Measurements from ENCODE around the gene GPX3.
A peak's percentile ranks its signal among the peaks of the same experiment; 100 is the strongest.

Gene GPX3

DNA sequence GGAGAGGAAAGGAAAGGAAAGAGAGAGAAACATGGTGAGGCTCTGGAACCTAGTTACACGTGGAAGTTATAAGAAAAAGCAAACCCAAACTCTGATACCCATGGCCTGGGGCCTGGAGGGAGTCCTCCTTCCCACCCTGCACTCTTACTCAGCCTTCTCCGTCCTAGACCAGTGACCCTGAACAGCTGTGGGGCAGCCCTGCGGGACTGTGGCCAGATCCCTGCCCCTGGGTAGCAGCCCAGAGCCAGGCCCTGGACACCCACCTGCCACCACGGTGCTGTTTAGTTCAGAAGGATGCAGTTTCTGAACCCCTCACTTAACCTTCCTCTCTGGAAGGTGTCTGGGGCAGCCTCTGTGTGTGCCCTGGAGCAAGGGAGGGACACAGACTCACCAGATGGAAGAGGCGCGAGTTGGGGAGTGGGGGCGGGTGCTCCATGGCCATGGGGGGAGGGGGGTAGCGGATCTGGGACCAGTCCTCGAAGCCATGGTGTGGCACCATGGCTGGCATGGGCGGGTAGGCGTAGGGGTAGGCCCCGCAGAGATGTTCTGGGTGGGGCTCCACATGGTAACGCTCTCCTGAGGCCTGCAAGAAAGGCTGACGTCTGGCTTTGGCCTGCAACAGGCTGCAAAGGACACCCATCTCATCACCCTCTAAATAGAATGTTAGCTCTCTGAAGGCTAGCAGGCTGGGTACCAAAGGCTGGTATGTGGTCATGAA is 13.0 kb downstream of the GPX3 start:
- DNase-seq (ENCODE audit: low spot score) (no peak), FAIRE-seq (no peak)

DNA sequence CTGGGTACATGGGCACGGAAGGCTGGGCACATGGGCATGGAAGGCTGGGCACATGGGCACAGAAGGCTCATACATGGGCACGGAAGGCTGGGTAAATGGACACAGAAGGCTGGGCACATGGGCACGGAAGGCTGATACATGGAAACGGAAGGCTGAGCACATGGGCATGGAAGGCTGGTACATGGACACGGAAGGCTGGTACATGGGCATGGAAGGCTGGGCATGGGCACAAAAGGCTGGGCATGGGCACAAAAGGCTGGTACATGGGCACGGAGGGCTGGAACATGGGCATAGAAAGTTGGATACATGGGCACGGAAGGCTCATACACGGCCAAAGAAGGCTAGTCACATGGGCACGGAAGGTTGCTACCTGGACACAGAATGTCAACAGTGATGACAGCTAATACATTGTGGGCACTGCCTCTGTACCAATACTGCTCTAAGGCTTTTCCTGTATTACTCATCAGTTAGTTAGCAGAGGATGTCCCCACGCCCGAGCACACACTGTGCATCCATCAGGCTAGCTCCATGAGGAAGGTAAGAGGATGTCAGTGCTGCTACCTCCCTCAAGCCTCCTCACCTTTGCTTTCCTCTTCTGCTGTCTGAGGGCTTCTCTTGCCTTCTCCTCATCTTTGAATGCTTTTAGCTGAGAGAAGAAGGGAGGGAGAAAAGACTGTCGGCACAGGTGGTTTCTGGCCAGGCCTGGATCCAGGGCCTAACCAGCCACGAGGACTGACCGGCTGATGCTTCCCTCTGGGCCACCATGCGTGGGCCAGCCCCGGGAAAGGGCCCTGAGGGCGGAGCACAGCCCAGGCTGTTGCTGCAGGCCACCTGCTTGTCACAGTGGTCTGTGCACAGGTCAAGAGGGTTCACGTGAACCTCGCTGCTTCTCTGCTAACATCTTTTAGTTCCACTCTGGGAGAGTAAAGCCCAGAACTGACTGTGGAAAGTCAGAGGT is 14.3 kb downstream of the GPX3 start:
- DNase-seq (ENCODE audit: low spot score) (peak; percentile 64), FAIRE-seq (no peak)

DNA sequence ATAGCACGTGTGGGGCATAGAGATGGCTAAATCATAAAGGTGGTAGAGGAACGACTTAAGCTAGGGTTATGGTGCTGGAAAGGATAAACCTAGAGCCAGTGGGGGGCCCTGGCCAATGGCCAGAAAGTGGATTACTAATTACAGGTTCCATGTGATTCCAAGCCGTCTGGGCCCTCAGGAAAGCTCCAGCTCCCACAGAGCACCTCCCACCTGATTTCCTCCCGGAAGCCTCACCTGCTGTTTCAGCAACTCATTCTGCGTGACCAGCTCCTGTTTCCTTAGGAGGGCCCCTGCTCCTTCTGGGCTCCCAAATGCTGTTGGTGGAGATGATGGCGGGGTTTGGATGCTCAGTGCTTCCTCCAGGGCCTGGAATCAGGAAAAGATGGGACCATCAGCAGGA is 16.2 kb downstream of the GPX3 start:
- FAIRE-seq (no peak), DNase-seq (ENCODE audit: low spot score) (no peak)

DNA sequence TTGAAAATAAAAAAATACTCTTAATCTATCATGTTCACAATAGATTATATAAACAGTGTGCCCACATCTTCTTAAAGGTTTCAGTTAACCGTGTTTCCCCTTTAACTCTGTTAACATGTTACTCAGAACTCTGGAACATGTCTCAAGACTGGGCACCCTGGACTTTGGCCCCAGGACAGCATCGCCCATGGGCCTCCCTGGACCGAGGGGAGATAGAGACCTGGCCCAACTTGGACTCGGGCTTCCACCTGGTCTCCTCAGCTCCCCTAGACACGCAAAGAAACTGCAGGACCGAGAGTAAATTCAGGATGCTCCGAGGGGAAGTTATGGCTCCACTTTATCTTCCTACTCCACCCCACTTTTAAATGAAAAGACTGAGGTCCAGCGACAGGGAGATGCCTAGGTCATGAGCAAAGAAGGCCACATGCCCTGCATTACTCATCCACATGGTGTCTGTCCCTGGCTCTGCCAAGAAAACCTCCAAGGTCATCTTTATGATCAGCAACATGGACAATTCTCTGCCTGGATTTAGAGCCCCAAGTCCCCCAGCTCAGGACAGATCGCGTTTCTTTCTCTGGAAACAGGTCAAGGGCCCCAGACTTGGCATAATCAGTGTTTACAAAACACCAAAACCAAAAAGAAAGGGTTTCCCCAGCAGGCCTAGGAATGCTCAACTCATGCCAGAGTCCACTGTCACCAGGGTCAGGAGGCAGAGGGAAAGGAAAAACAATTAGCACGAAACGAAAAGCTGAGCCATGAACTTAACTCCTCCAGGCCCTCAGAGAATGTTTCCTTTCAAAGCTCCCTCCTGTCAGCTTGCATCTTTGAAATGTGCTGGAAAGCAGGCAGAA is 17.4 kb downstream of the GPX3 start:
- peak; percentile 53 for FAIRE-seq
- peak; percentile 45 for DNase-seq (ENCODE audit: low spot score)

DNA sequence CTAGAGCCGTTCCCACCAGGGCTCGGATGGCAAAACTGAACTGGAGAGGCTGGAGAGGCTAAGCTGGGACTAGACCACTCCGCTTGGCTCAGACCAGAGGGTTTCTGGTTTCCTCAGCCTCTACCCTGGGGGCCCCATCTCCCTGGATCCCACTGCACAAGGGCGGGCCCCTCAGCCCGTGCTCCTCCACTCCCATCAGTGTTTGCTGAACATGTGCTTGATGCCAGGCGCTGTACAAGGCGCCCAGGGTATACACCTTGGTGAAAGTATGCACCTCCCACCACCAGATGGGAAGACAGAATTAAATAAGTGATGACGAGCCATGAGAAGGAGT is 18.0 kb downstream of the GPX3 start:
- DNase-seq (ENCODE audit: low spot score) (no peak), FAIRE-seq (no peak)

DNA sequence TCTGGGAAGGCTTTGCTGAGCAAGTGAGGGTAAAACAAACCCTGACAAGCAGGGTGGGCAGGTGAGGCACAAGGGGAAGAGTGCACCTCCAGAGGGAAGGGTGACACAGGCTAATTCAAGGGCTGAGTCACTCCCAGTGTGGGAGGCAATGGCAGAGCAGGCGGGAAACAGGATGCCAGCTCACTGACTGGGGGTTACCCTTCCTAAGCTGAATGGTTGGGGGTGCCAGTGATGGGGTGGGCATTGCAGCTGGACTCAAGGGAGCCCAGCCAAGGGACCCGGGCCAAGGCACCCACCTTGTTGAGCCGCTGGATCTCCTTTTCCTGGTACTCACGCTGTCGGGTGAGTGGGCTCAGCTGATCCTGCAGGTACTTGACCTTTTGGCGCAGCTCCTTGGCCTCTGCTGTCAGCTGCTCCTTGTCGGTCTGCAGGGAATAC is 18.4 kb downstream of the GPX3 start:
- FAIRE-seq: no peak
- peak; percentile 22 for DNase-seq (ENCODE audit: low spot score)

DNA sequence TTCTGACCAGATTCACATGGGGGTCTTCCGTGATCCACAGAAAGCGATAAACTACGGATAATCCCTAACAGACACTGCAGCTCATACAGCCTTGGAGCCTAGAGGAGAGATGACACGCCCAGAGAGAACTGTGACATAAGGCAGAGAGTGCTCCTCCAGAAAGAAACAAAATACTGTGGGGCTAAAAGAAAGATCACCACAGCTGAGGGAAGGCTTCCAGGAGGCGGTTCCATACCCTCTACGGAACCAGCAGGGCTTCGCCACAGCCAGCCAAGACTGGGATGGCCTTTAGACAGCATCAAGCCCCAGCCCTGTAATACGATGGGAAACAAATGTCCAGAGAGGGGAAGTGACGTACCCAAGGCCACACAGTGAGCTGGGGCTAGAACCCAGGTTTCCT is 19.3 kb downstream of the GPX3 start:
- DNase-seq (ENCODE audit: low spot score) (no peak), FAIRE-seq (no peak)

DNA sequence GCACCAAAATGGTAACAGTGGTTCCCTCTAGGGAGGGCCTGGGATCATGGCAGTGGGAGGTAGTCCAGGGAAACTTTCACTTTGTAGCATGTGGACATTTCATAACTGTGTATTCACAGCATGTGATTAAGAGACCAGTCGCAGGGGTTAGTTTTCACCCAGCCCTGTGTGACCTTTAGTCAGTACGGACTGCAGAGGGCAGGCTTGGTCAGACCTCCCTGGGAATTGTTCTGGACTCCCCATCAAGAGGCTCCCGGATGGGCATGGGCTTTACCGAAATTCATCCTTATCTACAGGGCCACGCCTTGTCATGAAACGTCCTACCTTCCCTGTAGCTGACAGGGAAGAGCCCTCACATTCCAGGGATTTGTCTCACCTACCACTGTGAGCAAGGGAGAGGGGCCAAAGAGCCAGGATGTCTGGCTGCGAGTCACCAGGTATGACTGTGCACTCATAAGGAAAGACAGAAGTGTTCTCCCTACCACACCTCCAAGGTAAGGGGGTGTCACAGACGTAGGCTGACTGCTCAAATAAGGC is 19.9 kb downstream of the GPX3 start:
- FAIRE-seq (peak; percentile 64), DNase-seq (ENCODE audit: low spot score) (peak; percentile 81)

DNA sequence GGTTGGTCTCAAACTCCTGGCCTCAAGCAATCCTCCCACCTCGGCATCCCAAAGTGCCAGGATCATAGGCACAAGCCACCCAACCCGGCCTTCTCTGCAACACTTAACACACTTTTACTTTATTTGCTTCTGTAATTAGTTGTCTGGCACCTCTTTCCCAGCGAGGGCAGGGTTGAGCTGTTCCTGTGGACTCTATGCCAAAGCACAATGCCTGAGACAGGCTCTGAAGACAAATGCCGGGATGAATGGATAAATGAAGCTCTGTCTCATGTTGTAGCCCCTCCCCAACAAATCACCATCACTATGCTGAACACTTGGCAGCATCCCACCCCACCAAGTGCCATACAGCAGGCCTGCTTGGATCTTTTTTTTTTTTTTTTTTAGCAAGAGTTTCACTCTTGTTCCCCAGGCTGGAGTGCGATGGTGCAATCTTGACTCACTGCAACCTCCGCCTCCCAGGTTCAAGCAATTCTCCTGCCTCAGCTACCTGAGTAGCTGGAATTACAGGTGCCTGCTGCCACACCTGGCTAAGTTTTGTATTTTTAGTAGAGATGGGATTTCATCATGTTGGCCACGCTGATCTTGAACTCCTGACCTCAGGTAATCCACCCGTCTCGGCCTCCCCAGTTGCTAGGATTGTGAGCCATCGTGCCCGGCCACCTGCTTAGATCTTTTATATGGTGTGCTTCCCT is 21.3 kb downstream of the GPX3 start:
- no peak for DNase-seq (ENCODE audit: low spot score)
- FAIRE-seq: no peak

DNA sequence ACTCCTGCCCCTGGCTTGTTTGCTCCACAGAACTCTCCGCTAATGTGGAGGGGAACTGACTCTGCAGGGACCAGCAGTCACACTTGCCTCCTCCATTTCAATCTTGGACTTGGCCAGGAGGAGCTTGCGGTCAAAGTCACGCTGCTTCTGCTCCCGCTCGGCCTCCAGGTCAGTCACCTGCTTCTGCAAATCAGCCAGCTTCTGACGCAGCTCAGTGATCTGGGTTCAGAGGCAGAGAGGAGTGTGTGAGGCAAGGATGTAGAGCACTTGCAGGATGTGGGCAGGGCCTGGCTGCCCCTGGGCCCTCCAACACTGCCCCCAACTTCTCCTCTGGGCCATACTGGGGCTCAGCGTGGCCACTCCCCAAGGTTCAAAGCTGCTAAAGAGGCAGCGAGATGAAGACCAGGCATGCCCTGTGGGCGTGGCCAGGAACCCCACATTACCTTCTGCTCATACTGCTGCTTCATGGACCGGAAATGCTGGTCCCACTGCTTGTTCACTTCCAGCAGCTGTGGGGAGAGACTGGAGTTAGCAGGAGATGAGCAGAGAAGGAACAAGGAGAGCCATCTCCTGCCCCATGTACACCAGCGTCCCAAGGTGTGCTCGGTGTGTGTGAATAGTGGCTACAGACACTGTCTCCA is 22.2 kb downstream of the GPX3 start:
- DNase-seq (ENCODE audit: low spot score): no peak
- FAIRE-seq: no peak

DNA sequence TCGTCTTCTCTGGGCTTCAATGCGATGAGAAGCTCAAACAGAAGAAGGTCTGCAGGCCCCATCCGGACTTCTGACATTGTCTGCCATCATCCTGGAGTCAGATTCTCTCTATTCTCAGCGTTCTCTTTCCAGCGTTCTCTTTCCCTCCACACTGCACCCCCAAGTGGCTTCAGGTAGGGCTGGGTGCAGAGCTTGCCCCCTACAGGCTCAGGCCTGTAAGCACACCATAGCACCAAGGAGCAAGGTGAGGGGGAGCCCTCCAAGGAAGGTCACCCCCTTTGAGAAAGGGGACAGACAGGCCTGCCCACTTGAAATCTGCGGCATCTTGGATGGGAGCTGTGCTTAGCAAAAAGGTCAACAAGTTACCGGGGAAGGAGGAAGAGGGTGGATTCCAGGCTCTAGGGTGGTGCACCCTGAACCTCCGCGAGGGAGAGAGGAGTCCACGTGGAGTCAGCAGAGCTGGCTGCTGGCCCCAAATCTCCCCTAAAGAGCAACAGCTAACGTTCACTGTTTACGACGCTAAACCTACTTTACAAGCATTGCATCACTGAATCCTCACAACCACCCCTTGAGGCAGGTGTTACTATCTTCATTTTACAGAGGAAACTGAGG is 27.5 kb downstream of the GPX3 start:
- FAIRE-seq (no peak), DNase-seq (ENCODE audit: low spot score) (no peak)

DNA sequence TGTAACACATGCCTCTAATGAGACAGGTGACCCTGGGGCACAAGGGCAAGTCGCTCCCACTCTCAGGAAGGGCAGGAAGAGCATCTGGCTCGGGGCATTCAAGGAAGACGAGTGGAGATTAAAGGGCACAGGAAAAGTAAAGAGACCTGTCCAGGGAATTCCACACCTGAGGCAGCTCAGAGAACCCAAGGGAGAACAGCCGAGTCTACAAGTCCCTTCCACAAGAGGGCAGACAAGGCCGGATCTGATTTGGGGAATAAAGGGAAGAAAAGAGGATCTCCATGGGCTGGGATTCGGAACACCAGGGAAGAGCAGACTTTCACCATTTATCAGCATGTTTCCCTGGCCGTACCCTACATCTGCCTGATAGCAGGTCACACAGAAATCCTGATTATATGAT is 28.1 kb downstream of the GPX3 start:
- no peak for FAIRE-seq
- no peak for DNase-seq (ENCODE audit: low spot score)

DNA sequence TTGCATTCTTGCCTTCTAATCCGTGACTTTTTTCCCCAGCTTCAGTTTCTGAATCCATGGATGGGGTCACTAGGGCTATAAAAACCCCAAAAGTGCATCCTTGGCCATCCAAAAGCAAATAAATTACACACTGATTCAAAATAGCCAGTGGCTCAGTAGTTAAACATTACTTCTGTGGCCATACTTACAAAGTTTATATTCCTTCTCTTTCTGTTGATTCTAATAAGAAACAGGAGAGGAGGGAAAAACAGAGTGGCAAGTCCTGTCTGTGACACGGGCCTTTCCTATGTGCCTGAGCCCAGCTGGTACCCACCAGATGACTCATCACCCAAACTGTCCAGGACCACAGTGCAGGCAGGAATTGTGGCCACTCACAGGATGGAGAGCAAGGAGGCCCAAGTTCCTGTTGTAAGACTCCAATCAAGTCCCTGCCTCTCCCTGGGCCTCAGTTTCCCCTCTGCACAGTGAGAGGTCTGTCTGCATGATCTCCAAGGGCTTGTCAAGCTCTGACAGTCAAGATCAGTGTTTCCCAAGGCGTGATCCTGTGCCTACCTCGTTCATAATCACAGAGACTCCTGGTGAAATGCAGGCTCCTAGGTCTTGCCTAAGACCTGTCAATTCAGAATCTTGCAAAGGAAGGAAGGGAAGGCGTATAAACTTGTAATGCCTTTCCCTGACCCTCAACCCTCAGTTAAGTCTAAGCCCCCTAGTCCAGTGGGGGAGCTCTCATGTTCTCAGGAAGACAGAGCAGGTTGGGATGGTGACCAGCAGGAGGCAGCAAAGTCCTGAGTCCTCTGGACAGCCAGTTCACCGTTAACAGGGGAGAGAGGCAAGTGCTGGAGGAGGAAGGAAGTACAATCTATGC is 30.9 kb downstream of the GPX3 start:
- DNase-seq (ENCODE audit: low spot score): peak; percentile 71
- FAIRE-seq: peak; percentile 73

DNA sequence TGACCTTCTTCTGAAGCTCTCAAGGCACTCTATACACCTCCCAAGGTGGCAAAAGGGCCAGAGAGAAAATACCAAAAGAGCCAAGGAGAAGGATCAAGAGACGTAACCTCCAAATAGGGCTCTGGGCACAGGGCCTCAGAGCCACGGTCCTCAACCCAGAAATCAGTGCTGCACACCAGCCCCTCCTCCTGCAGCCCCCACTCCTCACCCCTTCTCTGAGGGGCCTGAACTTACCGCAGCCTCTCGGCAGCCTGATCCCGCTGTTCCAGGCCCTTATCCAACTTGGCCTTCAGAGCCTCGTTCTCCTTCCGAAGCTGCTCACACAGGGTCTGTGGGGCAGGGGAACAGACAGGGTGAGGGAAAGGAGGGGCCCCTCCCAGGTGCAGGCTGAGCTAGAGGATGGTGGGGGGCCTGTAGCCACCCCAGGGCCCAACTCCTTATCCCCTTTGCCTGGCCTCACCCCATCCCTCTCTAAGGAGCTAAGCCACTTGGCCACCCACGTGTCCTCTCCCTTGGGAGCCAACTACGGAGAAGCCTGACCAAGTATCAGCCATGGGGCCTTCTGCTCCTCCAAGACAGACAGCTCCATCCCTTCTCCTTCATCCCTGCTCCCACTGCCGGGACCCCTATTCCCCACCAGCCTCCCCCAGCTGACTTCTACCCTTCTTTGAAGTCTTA is 31.7 kb downstream of the GPX3 start:
- no peak for FAIRE-seq
- no peak for DNase-seq (ENCODE audit: low spot score)

DNA sequence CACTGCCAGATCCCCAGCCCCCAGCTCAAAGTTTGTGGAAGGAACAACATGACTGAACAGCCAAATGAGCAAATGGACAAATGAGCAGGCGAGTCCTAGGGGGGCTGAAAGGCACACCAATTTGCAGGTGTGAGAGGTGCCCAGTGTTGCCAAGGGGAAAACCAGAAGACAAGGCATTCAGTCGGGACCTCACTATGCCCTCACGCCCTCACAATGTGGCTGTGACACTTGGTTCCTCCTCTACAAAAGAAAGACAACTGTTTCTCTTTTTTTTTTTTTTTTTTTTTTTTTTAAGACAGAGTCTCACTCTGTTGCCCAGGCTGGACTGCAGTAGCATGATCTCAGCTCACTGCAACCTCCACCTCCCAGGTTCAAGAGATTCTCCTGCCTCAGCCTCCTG is 32.4 kb downstream of the GPX3 start:
- FAIRE-seq: no peak

DNA sequence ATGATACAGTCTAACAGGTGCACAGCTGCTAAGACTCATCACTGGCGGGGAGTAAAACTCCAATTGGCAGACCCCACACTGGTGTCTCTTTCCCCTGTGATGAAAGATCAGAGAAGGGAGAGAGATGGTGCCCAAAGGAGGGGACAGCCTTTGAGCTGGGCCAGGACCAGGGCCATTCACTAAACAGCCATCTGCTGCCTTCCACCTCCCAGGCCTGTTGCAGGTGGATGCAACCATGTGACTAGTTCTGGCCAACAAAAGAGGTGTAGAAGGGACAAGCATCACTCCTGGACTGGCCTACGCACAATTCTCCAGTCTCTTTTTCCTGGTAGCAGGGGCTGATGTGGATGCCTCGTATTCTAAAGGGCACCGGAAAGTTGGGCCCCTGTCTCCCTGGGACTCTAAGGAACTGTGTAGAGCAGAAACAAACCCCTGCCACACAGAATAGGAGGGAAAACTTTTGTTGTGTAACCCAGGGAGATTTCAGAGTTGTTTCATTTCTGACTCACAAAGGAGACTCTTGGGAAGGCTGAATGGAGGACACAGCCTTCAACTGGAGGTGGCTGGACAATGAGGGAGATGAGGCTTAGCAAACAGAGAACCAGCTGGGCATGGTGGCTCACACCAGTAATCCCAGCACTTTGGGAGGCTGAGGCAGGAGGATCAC is 33.5 kb downstream of the GPX3 start:
- FAIRE-seq: no peak
- DNase-seq (ENCODE audit: low spot score): no peak

More for the DNA sequence above, 32.4 kb downstream of the GPX3 start:
- DNase-seq (ENCODE audit: low spot score): no peak

DNA sequence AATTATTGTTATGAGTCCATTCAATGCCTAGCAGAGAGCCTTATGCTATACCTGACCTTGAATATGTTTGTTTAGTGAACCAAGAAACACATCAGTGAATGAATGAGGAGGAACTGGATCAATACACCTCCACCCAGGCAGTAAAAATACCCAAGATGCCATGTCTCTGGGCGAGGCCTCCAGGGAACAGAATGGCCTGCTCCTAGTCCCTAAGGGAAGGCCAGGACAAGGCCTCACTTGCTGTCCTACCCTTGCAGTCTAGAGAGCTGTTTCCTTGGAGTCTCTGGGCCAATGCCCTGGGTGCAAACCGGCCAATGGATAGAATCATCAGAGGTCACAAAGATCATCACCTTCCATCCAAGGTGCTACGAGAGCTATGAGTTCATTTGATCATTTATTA is 34.3 kb downstream of the GPX3 start:
- FAIRE-seq (no peak), DNase-seq (ENCODE audit: low spot score) (no peak)

DNA sequence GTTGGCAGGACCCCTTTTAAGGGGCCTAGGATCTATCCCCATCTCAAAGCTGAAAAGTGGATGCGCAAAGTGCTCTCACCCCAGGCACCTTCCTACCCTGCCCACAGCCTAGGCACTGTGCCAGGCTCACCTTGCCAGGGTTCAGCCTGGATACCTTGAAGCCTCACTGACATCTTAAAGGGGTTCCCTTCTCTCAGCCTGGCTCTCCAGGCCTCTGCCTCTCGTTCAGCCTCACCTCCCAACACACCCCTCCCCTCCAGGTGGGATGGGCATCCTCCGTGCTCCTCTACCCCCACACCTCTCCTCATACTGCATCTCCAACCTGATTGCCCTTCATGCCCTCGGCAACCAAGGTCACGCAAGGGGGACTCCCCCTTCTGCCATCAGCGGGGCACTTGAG is 34.9 kb downstream of the GPX3 start:
- no peak for DNase-seq (ENCODE audit: low spot score)
- FAIRE-seq: no peak

Measured in RCC 7860 (cell line).